K562 (cell line): ENCODE results near the gene ZBTB22. TPM values are rescaled to one million over a fixed set of nuclear protein-coding genes. Genes with fewer than 3 reads are reported as not detected.
A peak's percentile ranks its signal among the peaks of the same experiment; 100 is the strongest.

Experiments used
- CBFB ChIP-seq: sonication (generic); formaldehyde crosslinking; IDR thresholded peaks from 2 replicates; pipeline ENCODE4 v1.4.0; 2020; ENCODE audit warnings: mild to moderate bottlenecking, missing genetic modification reagents
- COPS2 ChIP-seq: fragments of 450-650 bp; conservative IDR thresholded peaks from 2 replicates; pipeline ENCODE4 v1.6.1; 2016; ENCODE audit warnings: mild to moderate bottlenecking, moderate library complexity
- ELK3 ChIP-seq: fragments of 450-650 bp; formaldehyde crosslinking; IDR thresholded peaks from 2 replicates; pipeline ENCODE4 v1.4.0; 2020; ENCODE audit warnings: mild to moderate bottlenecking
- ETV1 ChIP-seq: fragments of 450-650 bp; conservative IDR thresholded peaks from 2 replicates; pipeline ENCODE4 v1.6.1; 2016; ENCODE audit warnings: missing genetic modification characterization, control low read depth, low read depth, missing compliant biosample characterization
- GMEB1 ChIP-seq: fragments of 250-450 bp; sonication (Bioruptor Pico); IDR thresholded peaks from 2 replicates; pipeline ENCODE4 v1.4.0; 2020; ENCODE audit warnings: mild to moderate bottlenecking
- HDAC8 ChIP-seq: fragments of 450-650 bp; IDR thresholded peaks from 2 replicates; pipeline ENCODE4 v1.6.1; 2016; ENCODE audit warnings: mild to moderate bottlenecking, missing genetic modification characterization, moderate library complexity, missing compliant biosample characterization
- ID3 ChIP-seq, 2 experiments: fragments of 250-450 bp in 1 of 2; fragments of 450-650 bp in 1 of 2; sonication (Bioruptor Pico) in 1 of 2; IDR thresholded peaks; 2 replicates each; pipeline versions ENCODE4 v1.6.1 to v1.8.0; 2016 to 2021; ENCODE audit warnings: mild to moderate bottlenecking in 2 of 2, moderate library complexity in 2 of 2, missing compliant biosample characterization in 1 of 2, missing genetic modification characterization in 1 of 2
- KDM5B ChIP-seq: fragments of 200-600 bp; sonication (generic); IDR thresholded peaks from 2 replicates; pipeline ENCODE4 v1.6.1; 2012; ENCODE audit warnings: low read depth, mild to moderate bottlenecking, moderate library complexity, low read length, control low read depth, inconsistent platforms; ENCODE audit not compliant: insufficient replicate concordance
- MCM5 ChIP-seq: fragments of 450-650 bp; IDR thresholded peaks from 2 replicates; pipeline ENCODE4 v1.6.1; 2016; ENCODE audit warnings: low read depth
- MEF2A ChIP-seq: IDR thresholded peaks from 2 replicates; pipeline ENCODE4 v1.6.1; 2011; ENCODE audit warnings: low read depth, mild to moderate bottlenecking, low read length, moderate library complexity; ENCODE audit not compliant: control insufficient read depth
- NR0B1 ChIP-seq: fragments of 450-650 bp; IDR thresholded peaks from one replicate; pipeline ENCODE4 v1.6.1; 2018; ENCODE audit warnings: mild to moderate bottlenecking, moderate library complexity; ENCODE audit not compliant: partially characterized antibody
- POLR2H ChIP-seq: IDR thresholded peaks from 2 replicates; pipeline ENCODE4 v1.6.1; 2016; ENCODE audit warnings: missing genetic modification characterization, low read depth, mild to moderate bottlenecking, control low read depth, missing compliant biosample characterization, moderate library complexity
- POLR3G ChIP-seq: IDR thresholded peaks from 2 replicates; pipeline ENCODE4 v1.6.1; 2011; ENCODE audit not compliant: insufficient read length, insufficient replicate concordance; ENCODE audit errors: extremely low read depth
- PTTG1 ChIP-seq: fragments of 450-650 bp; IDR thresholded peaks from 2 replicates; pipeline ENCODE4 v1.6.1; 2016; ENCODE audit warnings: low read depth, mild to moderate bottlenecking, missing genetic modification characterization, missing compliant biosample characterization
- RAD21 ChIP-seq, 2 experiments: fragments of 250-450 bp in 1 of 2; fragments of 450-650 bp in 1 of 2; sonication (Bioruptor Pico) in 1 of 2; formaldehyde crosslinking in 1 of 2; IDR thresholded peaks in 1 of 2; conservative IDR thresholded peaks in 1 of 2; 2 replicates each; pipeline versions ENCODE4 v1.4.0 to v1.8.0; 2020 to 2022; ENCODE audit warnings: mild to moderate bottlenecking in 2 of 2, moderate library complexity in 1 of 2
- RBM25 ChIP-seq: fragments of 200-400 bp; formaldehyde crosslinking; IDR thresholded peaks from 2 replicates; pipeline ENCODE4 v1.6.1; 2018; ENCODE audit warnings: low read length, low read depth, moderate library complexity; ENCODE audit not compliant: severe bottlenecking
- RBM39 ChIP-seq: fragments of 200-400 bp; formaldehyde crosslinking; optimal IDR thresholded peaks from 2 replicates; pipeline ENCODE3; 2018; ENCODE audit warnings: low read depth, low read length
- SMAD1 ChIP-seq: fragments of 150-350 bp; IDR thresholded peaks from 2 replicates; pipeline ENCODE4 v1.6.1; 2014; ENCODE audit warnings: low read length, low read depth; ENCODE audit not compliant: partially characterized antibody
- SMC3 ChIP-seq: conservative IDR thresholded peaks from 2 replicates; pipeline ENCODE4 v1.6.1; 2011; ENCODE audit warnings: low read depth, low read length, improper control_type of control experiment; ENCODE audit not compliant: insufficient read depth
- STAG1 ChIP-seq: sonication (generic); formaldehyde crosslinking; IDR thresholded peaks from 2 replicates; pipeline ENCODE4 v1.5.0; 2020; ENCODE audit warnings: missing genetic modification reagents, borderline replicate concordance
- ZFX ChIP-seq: sonication (generic); formaldehyde crosslinking; IDR thresholded peaks from 2 replicates; pipeline ENCODE4 v1.8.0; 2022; ENCODE audit warnings: mild to moderate bottlenecking, missing genetic modification reagents, moderate library complexity
- ZNF551 ChIP-seq: fragments of 250-450 bp; sonication (Bioruptor Pico); IDR thresholded peaks from 2 replicates; pipeline ENCODE4 v1.5.0; 2021; ENCODE audit warnings: mild to moderate bottlenecking, moderate library complexity
- ZNF77 ChIP-seq: fragments of 250-450 bp; sonication (Bioruptor Pico); IDR thresholded peaks from 2 replicates; pipeline ENCODE4 v1.5.0; 2020
- polyA plus RNA-seq, 8 experiments: library from polyadenylated mRNA; depleted of rRNA in 4 of 8; stranded (reverse) in 5 of 8; unstranded in 3 of 8; fragments of >200 nt; fragmentation: Nextera tagmentation in 2 of 8; fragmentation: Illumina TruSeq in 1 of 8; extraction: Ambion mirVana in 2 of 8; extraction: Trizol in 1 of 8; gene quantifications; 2 replicates each; pipeline versions ENCODE4 v1.2.1 to v1.2.3, GENCODE V29; 2011 to 2014; ENCODE audit warnings: inconsistent platforms in 1 of 8, missing spikeins in 1 of 8
- total RNA-seq, 7 experiments: library from RNA; depleted of rRNA in 6 of 7; stranded (reverse); fragments of >200 nt in 6 of 7; fragmentation: Illumina TruSeq in 2 of 7; extraction: Trizol in 2 of 7; gene quantifications; 2 replicates each; pipeline versions ENCODE4 v1.2.1 to v1.2.3, GENCODE V29; 2011 to 2021; ENCODE audit warnings: low replicate concordance in 1 of 7

The ZBTB22 gene
- total and polyA plus RNA-seq, 9 of the 15 experiments (the other 6 are each of a cell fraction or from before 2014, with no cell fraction given), result 0.21 to 11.9 (median 7.1) TPM

GRCh38 chr6:33288921-33289783 is 28.4 kb downstream of the ZBTB22 start, which contains the start of the genes PFDN6 and WDR46 (continued):
- TF ChIP-seq MEF2A, result no peak
- TF ChIP-seq POLR2H (tag), result no peak; the same call in 1 of the 2 replicates
- TF ChIP-seq PTTG1 (tag), result no peak
- no peak for TF ChIP-seq ZNF77 (CRISPR knock-in tag)
- TF ChIP-seq RBM25, result peak; percentile 60
- TF ChIP-seq COPS2, result no peak
- no peak for TF ChIP-seq SMC3
- TF ChIP-seq POLR3G, result no peak
- no peak for TF ChIP-seq ELK3
- TF ChIP-seq SMAD1, result peak; percentile 22
- TF ChIP-seq RAD21 (CRISPR knock-in tag; conservative IDR thresholded peaks at IDR 0.05 in 1 of 2, IDR thresholded peaks at IDR 0.05 in 1 of 2), result no peak
- TF ChIP-seq ZFX (CRISPR knock-in tag), result peak; percentile 61
- no peak for TF ChIP-seq CBFB (CRISPR knock-in tag)
- TF ChIP-seq GMEB1, result no peak; the same call in 1 of the 2 replicates
- TF ChIP-seq RBM39, result no peak
- TF ChIP-seq KDM5B, result no peak
- no peak; the same call in 1 of the 2 replicates for TF ChIP-seq HDAC8 (tag)
- peak; percentile 89 for TF ChIP-seq ETV1 (tag)
- no peak for TF ChIP-seq ID3 (CRISPR knock-in tag; IDR thresholded peaks at IDR 0.05)
- peak; percentile 39; the same call in 1 of the 2 replicates for TF ChIP-seq ID3 (tag; IDR thresholded peaks at IDR 0.05)
- no peak for TF ChIP-seq ZNF551 (CRISPR knock-in tag)
- TF ChIP-seq NR0B1, result no peak
- TF ChIP-seq MCM5, result no peak
- TF ChIP-seq STAG1 (CRISPR knock-in tag), result no peak
